Pulmonary artery endothelial cell (primary cell): ENCODE measurements around the gene UBE2G2. TPM values are rescaled to one million over a fixed set of nuclear protein-coding genes. Genes with fewer than 3 reads are reported as not detected.
"Not testable (repeated sequence)": the region's sequence is repeated elsewhere in the genome, so short reads cannot be mapped to it uniquely, and the experiment has no call there.

ENCODE experiments used
- DNase-seq: peaks from one replicate; pipeline ENCODE4 v3.0.0-alpha.2; 2011; ENCODE audit warnings: low read depth, low spot score
- total RNA-seq: library from RNA; depleted of rRNA; stranded (reverse); fragments of >200 nt; gene quantifications from 2 replicates; pipeline ENCODE4 v1.2.3, GENCODE V29; 2014

UBE2G2 gene
- total RNA-seq, 1 donor from 2014 or later: 105 TPM

DNA sequence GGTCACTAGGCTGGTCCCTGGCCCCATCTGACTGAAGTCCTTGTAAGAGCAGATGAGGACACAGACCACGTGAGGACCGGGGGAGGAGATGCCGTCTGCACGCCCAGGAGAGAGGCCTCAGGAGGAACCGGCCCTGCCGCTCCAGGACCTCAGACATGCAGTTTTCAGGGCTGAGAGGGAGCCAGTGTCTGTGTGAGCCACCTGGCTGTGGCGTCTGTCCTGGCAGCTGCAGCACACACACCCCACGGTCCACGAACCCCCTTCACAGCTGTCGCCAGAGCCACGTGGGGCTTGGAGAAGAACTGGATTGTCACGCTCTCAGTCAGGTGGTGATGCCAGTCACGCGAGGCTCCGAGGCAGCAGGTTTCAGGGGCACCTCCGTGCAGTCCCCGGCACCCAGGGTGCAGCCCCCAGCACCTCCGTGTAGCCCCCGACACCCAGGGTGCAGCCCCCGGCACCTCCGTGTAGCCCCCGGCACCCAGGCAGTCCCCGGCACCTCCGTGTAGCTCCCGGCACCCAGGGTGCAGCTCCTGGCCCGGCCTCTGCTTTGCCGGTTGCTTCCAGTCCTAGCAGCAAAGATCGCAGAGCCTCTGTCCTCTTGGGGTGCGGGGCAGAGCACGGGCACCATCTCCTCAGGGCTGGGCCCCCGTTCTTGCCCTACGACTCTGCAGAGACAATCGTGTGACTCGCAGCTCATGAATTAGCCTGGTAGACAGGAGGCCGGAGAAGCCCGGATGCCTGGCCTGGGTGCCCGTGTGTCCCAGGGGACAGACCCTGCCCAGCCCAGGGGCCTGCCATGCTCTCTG is 35.2 kb upstream of the UBE2G2 start:
- no peak for DNase-seq

DNA sequence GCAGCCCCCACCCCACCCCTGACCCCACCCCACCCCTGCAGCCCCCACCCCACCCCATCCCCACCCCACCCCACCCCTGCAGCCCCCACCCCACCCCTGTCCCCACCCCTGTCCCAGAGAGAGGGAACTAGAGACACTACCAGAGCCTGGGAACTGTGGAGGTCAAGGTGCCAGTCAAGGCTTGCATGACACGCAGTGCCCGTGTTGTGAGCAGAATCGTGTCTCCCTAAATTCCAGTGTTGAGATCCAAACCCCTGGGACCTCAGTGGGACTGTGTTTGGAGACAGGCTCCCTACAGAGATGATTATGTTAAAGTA is 34.7 kb upstream of the UBE2G2 start:
- DNase-seq: no peak

DNA sequence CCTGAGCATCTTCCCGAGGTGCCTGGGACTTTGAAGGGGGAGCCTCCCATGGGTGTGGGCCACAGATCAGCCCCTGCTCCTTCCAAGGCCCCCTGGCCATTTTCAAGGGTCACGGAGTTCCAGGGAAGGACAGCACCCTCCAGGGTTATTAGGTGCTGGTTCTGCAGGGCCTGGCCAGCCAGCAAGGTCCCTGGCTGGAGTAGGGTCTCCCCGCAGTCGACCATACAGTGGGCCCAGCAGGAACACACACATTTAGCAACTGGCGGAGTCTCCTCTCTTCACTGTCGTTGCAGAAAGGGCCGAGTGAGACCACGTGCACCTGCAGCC is 34.0 kb upstream of the UBE2G2 start:
- DNase-seq: no peak

DNA sequence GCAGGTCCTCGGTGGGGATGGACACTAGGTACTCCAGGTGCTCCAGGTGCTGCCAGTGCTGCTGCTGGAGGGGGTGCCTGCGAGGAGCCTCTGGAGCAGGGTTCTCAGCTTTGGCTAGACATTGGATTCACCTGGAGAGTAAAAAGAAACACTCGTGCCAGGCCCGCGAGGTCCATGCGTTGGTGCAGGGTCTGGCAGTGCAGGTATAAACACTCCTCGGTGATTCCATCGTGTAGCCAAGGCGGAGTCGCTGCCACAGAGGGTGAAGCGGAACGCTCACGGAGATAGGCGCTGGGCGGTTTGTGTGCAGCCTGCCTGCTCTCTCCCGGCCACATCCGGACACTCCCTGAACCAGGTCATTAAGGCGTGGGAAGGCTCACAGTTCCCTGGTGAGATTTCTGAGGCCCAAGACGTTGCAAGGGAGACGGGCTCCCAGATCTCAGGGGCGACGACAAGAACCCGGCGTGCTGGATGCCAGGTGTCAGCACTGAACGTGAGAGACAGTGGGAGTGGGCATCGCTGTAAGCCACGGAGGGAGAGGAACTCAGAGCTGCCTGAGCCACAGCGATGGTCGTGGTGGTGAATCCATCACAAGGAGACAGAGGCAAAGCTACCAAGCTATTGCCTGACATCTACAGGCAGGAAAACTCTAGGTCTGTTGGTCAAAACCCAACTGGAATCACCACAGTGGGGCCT is 33.5 kb upstream of the UBE2G2 start:
- no peak for DNase-seq

DNA sequence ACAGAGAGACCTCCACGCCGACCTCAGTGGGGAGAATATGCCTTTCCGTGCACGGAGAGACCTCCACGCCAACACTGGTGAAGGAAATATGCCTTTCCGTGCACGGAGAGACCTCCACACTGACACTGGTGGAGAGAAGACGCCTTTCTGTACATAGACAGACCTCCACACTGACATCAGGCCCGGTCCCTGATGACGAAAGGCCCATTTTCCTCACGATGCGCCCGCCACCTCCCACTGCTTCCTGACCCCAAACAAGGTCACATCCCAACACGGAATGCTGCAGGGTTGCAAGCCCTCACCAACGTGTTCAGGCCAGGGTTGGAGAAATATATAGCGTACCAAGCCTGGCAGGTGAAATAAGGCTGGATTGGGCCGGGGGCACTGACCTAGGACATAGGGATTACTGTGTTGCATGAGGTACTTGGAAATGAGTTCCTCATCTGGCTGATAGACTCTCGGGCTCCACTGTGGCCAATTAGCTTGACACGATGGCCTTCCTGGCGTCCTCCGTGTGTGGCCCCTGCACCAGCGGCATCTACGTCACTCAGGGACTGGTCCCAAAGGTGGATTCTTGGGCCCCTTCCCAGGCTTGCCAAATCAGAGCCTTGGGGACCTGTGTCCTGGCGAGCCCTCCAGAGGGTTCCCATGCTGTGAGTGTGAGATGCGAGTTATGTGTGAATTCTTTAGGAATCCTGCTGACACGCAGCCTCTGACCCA is 32.8 kb upstream of the UBE2G2 start:
- DNase-seq: no peak

DNA sequence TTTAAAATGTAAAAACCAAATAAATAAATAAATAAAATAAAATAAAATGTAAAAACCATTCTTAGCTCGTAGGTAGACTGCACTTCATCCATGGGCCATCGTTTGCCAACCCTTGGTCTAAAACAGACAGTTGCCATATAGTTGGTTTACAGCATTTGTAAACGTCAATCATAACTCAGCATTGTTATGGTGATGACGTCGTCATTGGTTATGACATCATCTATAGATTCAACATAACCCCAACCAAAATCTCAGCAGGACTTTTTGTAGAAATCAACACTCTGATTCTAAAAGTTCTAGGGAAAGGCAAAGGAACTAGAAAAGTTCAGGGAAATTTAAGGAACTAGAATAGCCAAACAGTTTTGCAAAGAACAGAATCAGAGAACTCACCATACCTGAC is 32.0 kb upstream of the UBE2G2 start:
- DNase-seq: no peak

DNA sequence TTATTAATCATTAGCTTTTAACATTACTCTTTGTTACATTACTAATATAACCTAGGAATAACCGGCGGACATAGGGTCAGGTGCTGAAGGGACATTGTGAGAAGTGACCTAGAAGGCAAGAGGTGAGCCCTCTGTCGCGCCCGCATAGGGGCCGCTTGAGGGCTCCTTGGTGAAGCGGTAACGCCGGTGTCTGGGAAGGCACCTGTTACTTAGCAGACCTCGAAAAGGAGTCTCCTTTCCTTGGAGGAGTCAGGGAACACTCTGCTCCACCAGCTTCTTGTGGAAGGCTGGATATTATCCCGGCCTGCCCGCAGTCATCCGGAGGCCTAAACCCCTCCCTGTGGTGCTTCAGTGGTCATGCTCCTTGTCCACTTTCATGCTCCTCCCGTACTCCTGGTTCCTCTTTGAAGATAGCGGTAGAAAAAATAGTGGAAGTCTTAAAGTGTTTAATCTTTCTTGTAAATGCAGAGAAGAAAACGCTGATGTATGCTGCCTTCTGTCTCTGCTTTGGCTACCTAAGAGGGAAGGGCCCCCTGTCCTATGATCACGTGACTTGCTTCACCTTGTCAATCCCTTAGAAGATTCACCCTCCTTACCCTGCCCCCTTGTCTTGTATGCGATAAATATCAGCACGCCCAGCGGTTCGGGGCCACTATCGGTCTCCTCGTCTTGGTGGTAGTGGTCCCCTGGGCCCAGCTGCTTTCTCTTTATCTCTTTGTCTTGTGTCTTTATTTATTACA is 31.1 kb upstream of the UBE2G2 start:
- DNase-seq: not testable (repeated sequence)

DNA sequence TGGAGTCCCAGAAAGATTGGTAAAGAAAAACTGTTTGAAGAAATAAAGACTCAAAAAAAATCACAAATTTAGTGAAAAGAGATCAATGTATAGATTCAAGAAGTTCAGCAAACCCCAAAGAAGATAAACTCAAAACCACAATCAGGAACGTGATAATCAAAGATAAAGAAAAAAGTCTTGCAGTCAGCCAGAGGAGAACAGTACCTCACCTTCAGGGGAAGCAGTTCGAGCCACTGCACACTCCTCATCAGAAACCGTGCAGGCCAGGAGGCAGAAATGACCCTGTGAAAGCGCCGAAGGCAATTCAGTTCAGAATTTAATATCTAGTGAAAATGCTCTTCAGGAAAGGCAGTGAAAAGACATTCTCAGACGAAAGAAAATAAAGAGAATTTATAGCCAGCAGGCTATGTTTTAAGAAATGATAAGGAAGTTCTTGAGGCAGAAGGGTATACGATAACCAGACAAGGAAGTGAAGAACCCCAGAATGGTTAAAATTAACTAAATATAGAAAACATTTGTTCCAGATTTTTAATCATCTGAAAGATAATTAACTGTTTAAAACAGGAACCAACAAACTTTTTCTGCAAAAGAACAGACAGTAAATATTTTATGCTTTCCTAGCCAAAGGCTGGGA is 29.7 kb upstream of the UBE2G2 start:
- DNase-seq: no peak

DNA sequence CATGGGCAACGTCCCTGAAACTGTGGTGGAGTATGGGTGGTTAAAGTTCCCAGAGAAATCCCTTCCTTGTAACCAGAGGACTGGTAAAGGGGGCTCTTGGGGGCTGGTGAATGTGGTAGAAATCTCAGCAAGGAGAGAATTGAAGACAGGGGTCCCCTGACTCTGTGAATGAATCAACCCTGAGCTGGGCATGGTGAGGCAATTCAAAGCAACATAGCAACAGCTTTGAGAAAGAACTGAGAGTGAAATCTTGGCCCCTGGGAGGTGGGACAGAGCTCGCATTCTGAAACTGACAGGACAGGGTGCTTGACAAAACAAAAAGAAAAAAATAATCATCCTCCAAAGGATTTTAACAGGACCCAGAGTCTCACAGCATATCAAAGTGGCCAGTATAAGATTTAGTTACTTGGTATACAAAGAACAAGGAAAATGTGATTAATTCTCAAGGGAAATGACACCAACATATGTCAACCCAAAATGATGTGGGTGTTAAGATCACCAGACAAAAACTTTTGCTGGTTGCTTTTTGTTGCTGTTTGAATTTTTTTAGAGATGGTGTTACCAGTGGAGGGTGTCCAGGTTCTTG is 28.0 kb upstream of the UBE2G2 start:
- DNase-seq: no peak

DNA sequence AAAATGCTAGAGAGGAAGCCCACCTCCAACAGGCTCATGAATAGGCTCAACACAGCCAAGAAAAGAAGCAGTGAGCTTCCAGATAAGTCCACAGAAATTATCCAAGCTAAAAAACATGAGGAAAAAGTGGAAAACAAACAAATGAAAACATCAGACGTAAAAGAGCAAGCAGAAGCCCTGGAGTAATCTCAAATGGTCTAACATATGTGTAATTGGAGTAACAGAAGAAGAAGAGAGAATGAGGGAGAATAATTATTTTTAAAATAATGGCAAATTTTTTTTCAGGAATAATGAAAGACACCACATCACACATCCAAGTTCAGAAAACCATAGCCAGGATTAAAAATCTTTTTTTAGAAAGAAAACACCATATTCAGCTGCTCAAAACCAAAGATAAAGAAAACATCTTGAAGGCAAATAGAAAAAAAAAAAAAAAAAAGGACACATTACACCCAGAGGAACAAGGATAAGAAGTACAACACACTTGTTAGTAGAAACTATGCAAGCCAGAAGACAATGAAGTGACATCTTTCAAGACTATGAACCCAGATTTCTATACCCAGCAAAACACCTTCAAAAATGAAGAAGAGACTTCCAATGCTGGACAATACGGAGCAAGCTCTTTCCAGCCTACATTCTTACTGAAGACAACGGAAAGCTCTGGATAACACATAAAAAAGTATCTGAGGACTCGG is 26.9 kb upstream of the UBE2G2 start:
- no peak for DNase-seq

DNA sequence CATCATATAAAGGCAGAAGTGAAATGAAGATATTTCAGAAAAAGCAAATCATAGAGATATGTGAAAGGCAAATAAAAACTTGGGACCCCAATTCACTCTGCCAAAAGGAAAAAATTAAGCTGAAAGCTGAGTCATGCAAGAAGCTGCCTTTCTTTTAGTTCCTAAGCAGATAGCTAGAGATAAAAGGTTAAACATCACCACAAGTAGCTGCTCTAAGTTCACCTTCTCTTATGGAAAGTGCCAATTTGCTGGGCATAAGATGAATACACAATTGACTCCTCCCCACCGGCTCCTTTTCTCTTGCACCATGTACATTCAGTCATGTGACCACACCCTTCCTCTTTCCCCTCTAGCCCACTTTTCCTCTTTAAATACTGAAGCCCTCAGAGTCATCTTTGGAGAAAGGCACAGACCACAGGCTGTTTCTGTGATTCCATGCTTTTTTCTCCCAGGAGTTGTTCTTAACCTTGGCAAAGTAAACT is 21.6 kb upstream of the UBE2G2 start:
- no peak for DNase-seq

DNA sequence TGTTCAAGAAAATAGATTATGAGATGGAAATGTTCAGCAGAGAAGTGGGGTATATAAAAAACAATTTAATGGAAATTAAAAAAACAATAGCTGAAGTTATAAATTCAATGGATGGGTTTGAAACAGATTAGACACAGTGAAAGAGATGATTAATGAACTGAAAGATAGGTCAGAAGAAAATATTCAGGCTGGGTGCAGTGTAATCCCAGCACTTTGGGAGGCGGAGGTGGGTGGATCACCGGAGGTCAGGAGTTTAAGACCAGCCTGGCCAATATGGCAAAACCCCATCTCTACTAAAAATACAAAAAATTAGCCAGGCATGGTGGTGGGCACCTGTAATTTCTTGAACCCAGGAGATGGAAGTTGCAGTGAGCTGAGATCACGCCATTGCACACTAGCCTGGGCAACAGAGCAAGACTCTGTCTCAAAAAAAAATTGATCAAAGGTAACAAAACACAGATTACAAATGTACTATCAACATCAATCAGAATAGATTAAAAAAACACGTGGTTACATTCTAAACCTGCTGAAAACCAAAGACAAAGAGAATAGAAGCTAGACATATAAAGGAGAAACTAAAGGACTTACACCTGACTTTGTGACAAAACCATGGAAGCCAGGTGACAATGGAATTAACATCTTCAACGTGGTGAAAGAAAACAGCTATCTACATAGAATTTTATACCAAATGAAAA is 21.0 kb upstream of the UBE2G2 start:
- DNase-seq: no peak

DNA sequence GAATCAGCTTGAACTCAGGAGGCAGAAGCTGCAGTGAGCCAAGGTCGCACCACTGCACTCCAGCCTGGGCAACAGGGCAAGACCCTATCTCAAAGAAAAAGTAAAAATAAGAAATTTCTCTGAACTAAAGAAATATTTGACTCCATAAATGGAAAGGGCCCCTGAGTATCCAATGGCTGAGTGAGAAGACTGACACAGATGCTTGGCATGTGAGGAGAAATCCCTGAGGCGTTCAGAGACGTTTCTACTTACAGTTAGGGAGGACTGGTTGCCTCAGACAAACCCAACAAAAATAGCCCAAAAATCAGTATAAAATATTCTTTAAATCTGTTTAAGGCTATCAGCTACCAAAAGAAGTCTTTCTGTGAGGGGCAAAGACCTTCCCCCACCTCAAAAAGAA is 19.2 kb upstream of the UBE2G2 start:
- no peak for DNase-seq

DNA sequence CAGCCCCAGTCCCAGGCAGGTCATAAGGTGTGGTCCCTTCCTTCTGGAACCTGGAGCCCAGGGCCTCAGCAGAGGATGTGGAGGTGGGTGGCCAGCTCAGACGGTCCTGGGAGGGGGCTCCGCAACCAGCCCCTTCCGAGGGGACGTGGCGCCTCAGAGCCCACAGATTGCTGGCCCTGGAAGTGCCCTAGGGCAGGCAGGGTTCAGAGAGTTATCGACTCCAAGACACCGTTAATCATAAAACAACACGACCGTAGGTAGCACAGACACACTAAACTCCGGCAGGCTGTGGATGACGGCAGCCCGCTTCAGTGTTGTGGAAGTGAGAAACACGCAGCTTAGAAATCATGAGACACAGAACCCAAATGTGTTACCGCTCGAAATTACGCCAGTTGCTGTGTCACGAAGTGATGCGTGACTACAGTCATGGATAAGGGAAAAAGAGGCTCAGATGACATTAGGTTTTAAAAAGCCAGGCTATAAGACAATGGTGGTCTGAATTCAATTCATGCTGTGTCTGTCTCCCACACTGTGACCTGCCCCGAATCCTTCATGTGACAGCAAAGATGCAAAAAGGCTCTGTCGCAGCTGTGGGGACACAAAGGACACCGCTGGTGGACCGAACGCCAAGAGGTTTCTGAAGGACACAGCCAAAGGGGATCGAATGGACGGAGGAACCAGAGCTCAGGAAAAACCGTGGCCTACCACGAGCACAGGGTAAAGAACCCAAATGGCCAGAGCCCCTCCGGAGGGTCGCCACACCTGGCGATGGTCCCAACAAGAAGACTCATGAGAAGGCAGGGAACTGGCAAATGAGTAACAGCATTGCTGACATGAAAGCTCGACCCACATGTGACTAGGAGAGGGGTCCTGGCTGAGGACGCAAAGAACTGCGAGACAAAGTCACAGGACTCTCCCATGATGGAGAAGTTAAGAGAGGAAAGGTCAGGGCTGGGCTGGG is 17.9 kb upstream of the UBE2G2 start:
- DNase-seq: no peak

DNA sequence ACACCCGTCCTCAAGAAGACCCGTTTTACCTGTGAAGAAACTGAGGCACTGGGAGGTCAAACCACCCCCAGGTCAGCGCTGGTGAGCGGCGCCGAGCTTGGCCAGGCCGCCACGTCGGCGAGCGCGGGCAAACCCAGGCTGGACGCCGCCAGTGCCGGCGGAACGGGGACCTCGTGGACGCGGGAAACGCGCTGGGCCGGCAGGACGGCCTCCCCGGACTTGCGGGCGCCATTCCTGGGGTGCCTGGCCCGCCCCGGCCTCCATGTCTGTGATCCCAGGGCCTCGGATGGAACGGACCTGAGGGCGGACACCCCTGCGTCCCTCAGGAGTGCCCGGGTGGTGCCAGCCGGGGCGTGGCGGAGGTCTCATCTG is 17.0 kb upstream of the UBE2G2 start:
- no peak for DNase-seq

DNA sequence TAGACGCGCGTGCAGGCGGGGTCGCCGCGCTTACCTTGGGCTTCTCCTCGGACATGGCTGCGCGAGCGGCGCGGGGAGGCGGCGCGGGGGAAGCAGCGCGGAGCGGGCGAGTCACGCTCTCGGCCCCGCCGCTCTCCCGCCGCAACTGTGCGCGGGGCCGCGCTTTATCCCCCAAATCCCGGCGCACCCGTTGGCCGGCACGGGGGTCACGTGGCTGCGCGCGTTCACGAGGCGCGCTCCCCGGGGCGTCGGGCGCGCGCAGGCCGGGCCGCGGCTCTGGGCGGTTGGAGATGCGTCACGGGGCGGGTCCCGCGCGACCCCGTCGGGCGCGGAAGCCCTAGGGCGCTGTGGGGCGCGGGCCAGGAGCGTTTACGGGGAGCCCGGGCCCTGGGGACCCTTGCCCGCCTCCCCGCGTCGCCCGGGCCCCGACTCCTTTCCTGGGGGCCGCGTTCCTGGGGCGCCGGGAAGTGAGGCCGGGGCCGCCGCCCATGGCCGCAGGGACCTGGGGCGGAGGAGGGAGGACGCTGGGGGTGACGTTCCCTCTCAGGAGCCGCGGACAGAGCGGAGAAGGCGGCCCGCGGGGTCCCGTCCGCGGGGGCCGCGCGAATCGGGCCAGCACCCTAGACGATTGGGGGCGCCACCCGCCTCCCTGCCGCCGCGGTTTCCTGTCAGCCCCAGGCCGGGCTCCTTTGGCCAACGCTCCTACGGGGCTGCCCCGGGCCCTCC is 16.5 kb upstream of the UBE2G2 start, which contains the start of gene SUMO3:
Gene SUMO3, minus strand, starts transcription at position 149 of the 726 bp plus-strand sequence. Its CDS starts 94 bp downstream, at position 55.
- no peak for DNase-seq

DNA sequence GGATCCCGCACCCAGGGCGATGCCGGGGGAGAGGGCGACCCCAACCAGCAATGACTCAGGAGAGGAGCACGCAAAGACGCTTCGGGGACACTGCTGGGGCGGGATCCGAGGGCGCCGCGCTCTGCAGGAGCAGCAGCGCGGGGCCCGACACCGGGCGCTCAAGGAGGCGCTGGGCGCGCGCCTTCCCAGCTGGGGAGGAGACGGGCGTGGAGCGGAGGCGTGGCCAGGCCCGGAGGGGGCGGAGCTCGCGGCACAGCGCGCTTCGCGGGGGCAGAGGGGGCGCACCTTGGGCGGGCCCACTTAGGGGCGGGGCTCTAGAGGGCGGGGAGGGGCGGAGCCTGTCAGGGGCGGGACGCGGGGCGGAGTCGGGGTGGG is 15.9 kb upstream of the UBE2G2 start:
- peak; percentile 61 for DNase-seq
